Neural cell (in vitro differentiated cells): Measurements from ENCODE around the gene EDNRB. TPM values are rescaled to one million over a fixed set of nuclear protein-coding genes. Genes with fewer than 3 reads are reported as not detected.

Experiments
- H2AFZ ChIP-seq: fragments of 200-600, 300-800 bp; sonication (generic), shearing (Covaris generic); 2 replicates; pipeline ENCODE4 v1.6.0; 2014; ENCODE audit warnings: low read depth, mild to moderate bottlenecking, antibody characterized with exemption, low read length, moderate library complexity
- H3F3A ChIP-seq: fragments of 200-600 bp; shearing (Covaris generic); 2 replicates; pipeline ENCODE4 v1.6.1; 2016; ENCODE audit warnings: mild to moderate bottlenecking, moderate library complexity, mixed read lengths, antibody characterized with exemption, low read length; ENCODE audit not compliant: insufficient read depth, poor library complexity, severe bottlenecking
- H3K27ac ChIP-seq: fragments of 200-600, 300-800 bp; sonication (generic), shearing (Covaris generic); 2 replicates; pipeline ENCODE4 v1.5.1; 2014; ENCODE audit warnings: mild to moderate bottlenecking, low read length, moderate library complexity
- H3K27me3 ChIP-seq: fragments of 300-800, 200-600 bp; sonication (generic), shearing (Covaris generic); 2 replicates; pipeline ENCODE4 v1.6.0; 2014; ENCODE audit warnings: mild to moderate bottlenecking, low read depth, low read length, moderate library complexity; ENCODE audit not compliant: insufficient read depth
- H3K36me3 ChIP-seq: fragments of 300-800, 200-600 bp; sonication (generic), shearing (Covaris generic); 2 replicates; pipeline ENCODE4 v1.5.1; 2014; ENCODE audit warnings: mild to moderate bottlenecking, antibody characterized with exemption, low read length, moderate library complexity; ENCODE audit not compliant: insufficient read depth
- H3K4me2 ChIP-seq: fragments of 300-800, 200-600 bp; sonication (generic), shearing (Covaris generic); 2 replicates; pipeline ENCODE4 v1.6.0; 2014; ENCODE audit warnings: mild to moderate bottlenecking, low read length
- H3K4me3 ChIP-seq: fragments of 300-800, 200-600 bp; sonication (generic), shearing (Covaris generic); 2 replicates; pipeline ENCODE4 v1.5.1; 2014; ENCODE audit warnings: mild to moderate bottlenecking, low read length, moderate library complexity
- H3K79me2 ChIP-seq: fragments of 200-600 bp; shearing (Covaris generic); replicated peaks from 2 replicates; pipeline ENCODE4 v1.6.0; 2014; ENCODE audit warnings: mild to moderate bottlenecking, low read length, moderate library complexity; ENCODE audit not compliant: insufficient read depth
- H3K9ac ChIP-seq: fragments of 300-800, 200-600 bp; sonication (generic), shearing (Covaris generic); 2 replicates; pipeline ENCODE4 v1.6.1; 2016; ENCODE audit warnings: mild to moderate bottlenecking, low read length, mixed read lengths
- H3K9me2 ChIP-seq: fragments of 200-600 bp; shearing (Covaris generic); 2 replicates; pipeline ENCODE4 v1.6.1; 2016; ENCODE audit warnings: mild to moderate bottlenecking, low read length, mixed read lengths; ENCODE audit not compliant: insufficient read depth
- H3K9me3 ChIP-seq: fragments of 200-600, 300-800 bp; sonication (generic), shearing (Covaris generic); 2 replicates; pipeline ENCODE4 v1.6.1; 2016; ENCODE audit warnings: mild to moderate bottlenecking, mixed run types, low read length, moderate library complexity, mixed read lengths
- H4K20me1 ChIP-seq: fragments of 200-600 bp; shearing (Covaris generic); 2 replicates; pipeline ENCODE4 v1.6.1; 2016; ENCODE audit warnings: mild to moderate bottlenecking, mixed run types; ENCODE audit not compliant: insufficient read depth
- CTCF ChIP-seq: fragments of 450-650 bp; IDR thresholded peaks from 2 replicates; pipeline ENCODE4 v1.5.1; 2014; ENCODE audit warnings: antibody characterized with exemption, mild to moderate bottlenecking, moderate library complexity; ENCODE audit not compliant: poor library complexity, severe bottlenecking
- EP300 ChIP-seq: fragments of 450-650 bp; conservative IDR thresholded peaks from 2 replicates; pipeline ENCODE4 v1.6.1; 2014; ENCODE audit warnings: antibody characterized with exemption, mild to moderate bottlenecking, moderate library complexity; ENCODE audit not compliant: poor library complexity, severe bottlenecking
- EZH2 ChIP-seq: fragments of 200-600, 300-800 bp; shearing (Covaris generic), sonication (generic); IDR thresholded peaks from 2 replicates; pipeline ENCODE4 v1.6.1; 2014; ENCODE audit warnings: antibody characterized with exemption, low read length, borderline replicate concordance, mild to moderate bottlenecking; ENCODE audit not compliant: insufficient read depth, poor library complexity, severe bottlenecking
- MXI1 ChIP-seq: fragments of 450-650 bp; conservative IDR thresholded peaks from 2 replicates; pipeline ENCODE4 v1.6.1; 2014; ENCODE audit warnings: antibody characterized with exemption, mild to moderate bottlenecking; ENCODE audit not compliant: poor library complexity, severe bottlenecking
- POLR2AphosphoS5 ChIP-seq: IDR thresholded peaks from 2 replicates; pipeline ENCODE4 v1.6.1; 2012
- RAD21 ChIP-seq: fragments of 450-650 bp; conservative IDR thresholded peaks from 2 replicates; pipeline ENCODE4 v1.6.1; 2014; ENCODE audit warnings: antibody characterized with exemption, mild to moderate bottlenecking, moderate library complexity
- REST ChIP-seq: IDR thresholded peaks from 2 replicates; pipeline ENCODE4 v1.6.1; 2012; ENCODE audit warnings: borderline replicate concordance
- SMC3 ChIP-seq: fragments of 450-650 bp; conservative IDR thresholded peaks from 2 replicates; pipeline ENCODE4 v1.6.1; 2014; ENCODE audit warnings: antibody characterized with exemption, mild to moderate bottlenecking, moderate library complexity; ENCODE audit not compliant: poor library complexity
- TAF1 ChIP-seq: IDR thresholded peaks from 2 replicates; pipeline ENCODE4 v1.6.1; 2012; ENCODE audit warnings: low read depth
- polyA plus RNA-seq: library from polyadenylated mRNA; depleted of rRNA; stranded (reverse); fragments of >200 nt; gene quantifications from 2 replicates; pipeline ENCODE4 v1.2.3, GENCODE V29; 2014

The EDNRB gene
- polyA plus RNA-seq, 1 donor from 2014 or later: 0.20 TPM

GRCh38 chr13:77874406-77874805 is 44.2 kb downstream of the EDNRB start:
- no peaks in the 10 kb centered on the region for H3K9me3 ChIP-seq
- H3K4me2 ChIP-seq: no peak overlapping the region
- H3F3A ChIP-seq: no peaks in the 10 kb centered on the region
- H2AFZ ChIP-seq: no peak overlapping the region
- H4K20me1 ChIP-seq: no peaks in the 10 kb centered on the region
- H3K79me2 ChIP-seq: no peaks in the 10 kb centered on the region
- H3K9me2 ChIP-seq: no peaks in the 10 kb centered on the region
- H3K36me3 ChIP-seq: no peaks in the 10 kb centered on the region
- TF ChIP-seq EP300 (no peak), SMC3 (no peak), POLR2AphosphoS5 (no peak)
- H3K9ac ChIP-seq: no peak overlapping the region
- no peak overlapping the region for H3K4me3 ChIP-seq
- H3K27ac ChIP-seq: no peak overlapping the region
- no peaks in the 10 kb centered on the region for H3K27me3 ChIP-seq

GRCh38 chr13:77872995-77873394 is 45.6 kb downstream of the EDNRB start:
- H3K9me2 ChIP-seq: no peaks in the 10 kb centered on the region
- H3K9ac ChIP-seq: no peak overlapping the region
- no peak overlapping the region for H3K4me2 ChIP-seq
- no peaks in the 10 kb centered on the region for H4K20me1 ChIP-seq
- H2AFZ ChIP-seq: no peak overlapping the region
- H3F3A ChIP-seq: no peaks in the 10 kb centered on the region
- H3K79me2 ChIP-seq: no peaks in the 10 kb centered on the region
- no peak overlapping the region for H3K4me3 ChIP-seq
- no peaks in the 10 kb centered on the region for H3K27me3 ChIP-seq
- TF ChIP-seq CTCF (no peak), SMC3 (no peak), MXI1 (no peak), TAF1 (no peak), RAD21 (no peak), POLR2AphosphoS5 (no peak), REST (no peak), EZH2 (no peak), EP300 (no peak)
- no peaks in the 10 kb centered on the region for H3K9me3 ChIP-seq
- no peaks in the 10 kb centered on the region for H3K36me3 ChIP-seq
- no peak overlapping the region for H3K27ac ChIP-seq

GRCh38 chr13:77871596-77871995 is 47.0 kb downstream of the EDNRB start:
- H3K4me2 ChIP-seq: no peak overlapping the region
- no peak overlapping the region for H3K9ac ChIP-seq
- no peak overlapping the region for H2AFZ ChIP-seq
- no peaks in the 10 kb centered on the region for H3F3A ChIP-seq
- TF ChIP-seq SMC3 (no peak), EP300 (no peak), EZH2 (no peak), REST (no peak), TAF1 (no peak), CTCF (no peak), POLR2AphosphoS5 (no peak), RAD21 (no peak), MXI1 (no peak)
- no peaks in the 10 kb centered on the region for H4K20me1 ChIP-seq
- no peak overlapping the region for H3K27ac ChIP-seq
- no peak overlapping the region for H3K4me3 ChIP-seq
- H3K9me3 ChIP-seq: no peaks in the 10 kb centered on the region
- H3K27me3 ChIP-seq: no peaks in the 10 kb centered on the region
- no peaks in the 10 kb centered on the region for H3K79me2 ChIP-seq
- H3K9me2 ChIP-seq: no peaks in the 10 kb centered on the region
- H3K36me3 ChIP-seq: no peaks in the 10 kb centered on the region
